ENCODE data around the gene PEMT. TPM values are rescaled to one million over a fixed set of nuclear protein-coding genes. Genes with fewer than 3 reads are reported as not detected.
"Not testable (repeated sequence)": the region's sequence is repeated elsewhere in the genome, so short reads cannot be mapped to it uniquely, and the experiment has no call there.

The PEMT gene
- 24.7 and 41.5 TPM in 2 replicates for total RNA-seq

GRCh38 chr17:17591355-17592298 lies at the start of gene PEMT:
PEMT (minus strand) TSS chr17:17591708; CDS start chr17:17591626, 82 bp downstream.
- DNase-seq = peak; percentile 99

- DNase-seq = not testable (repeated sequence)
These were observed 48.3 kb upstream of the PEMT start for GRCh38 chr17:17639661-17640270.

- DNase-seq = no peak
These were observed 47.0 kb upstream of the PEMT start for GRCh38 chr17:17638467-17638866.

- DNase-seq = no peak
These were observed 44.9 kb upstream of the PEMT start for GRCh38 chr17:17636272-17636885.

GRCh38 chr17:17635537-17636271 lies 44.2 kb upstream of the PEMT start:
- not testable (repeated sequence) for DNase-seq

GRCh38 chr17:17635126-17635525 lies 43.6 kb upstream of the PEMT start:
- DNase-seq = no peak

- no peak for DNase-seq
These were observed 41.8 kb upstream of the PEMT start for GRCh38 chr17:17633310-17633709.

- DNase-seq = peak; percentile 28
These were observed 41.2 kb upstream of the PEMT start for GRCh38 chr17:17632690-17633089.

- DNase-seq = no peak
These were observed 37.0 kb upstream of the PEMT start for GRCh38 chr17:17628388-17629008.

- DNase-seq = no peak
These were observed 35.3 kb upstream of the PEMT start for GRCh38 chr17:17626840-17627239.

- no peak for DNase-seq
These were observed 34.8 kb upstream of the PEMT start for GRCh38 chr17:17626151-17626805.

GRCh38 chr17:17624741-17625140 lies 33.2 kb upstream of the PEMT start:
- no peak for DNase-seq

GRCh38 chr17:17623904-17624303 lies 32.4 kb upstream of the PEMT start:
- DNase-seq = no peak

- DNase-seq = no peak
These were observed 29.7 kb upstream of the PEMT start for GRCh38 chr17:17621254-17621653.

- DNase-seq = peak; percentile 81
These were observed 22.2 kb upstream of the PEMT start for GRCh38 chr17:17613708-17614114.

GRCh38 chr17:17612085-17613022 lies 20.8 kb upstream of the PEMT start:
- DNase-seq = peak; percentile 60

- peak; percentile 19 for DNase-seq
These were observed 17.6 kb upstream of the PEMT start for GRCh38 chr17:17609121-17609520.

- DNase-seq = no peak
These were observed 15.0 kb upstream of the PEMT start for GRCh38 chr17:17606416-17607000.

- DNase-seq = no peak
These were observed 14.2 kb upstream of the PEMT start for GRCh38 chr17:17605729-17606088.

GRCh38 chr17:17605083-17605728 lies 13.7 kb upstream of the PEMT start:
- no peak for DNase-seq
